ELR (cell line): ENCODE results near the gene SEMA4C.

Experiments
- DNase-seq: peaks from one replicate; pipeline ENCODE4 v3.0.0-alpha.2; 2015; ENCODE audit warnings: low read depth

SEMA4C gene

GRCh38 chr2:96819876-96820511 lies 49.9 kb downstream of the SEMA4C start:
- DNase-seq: no peak

DNA sequence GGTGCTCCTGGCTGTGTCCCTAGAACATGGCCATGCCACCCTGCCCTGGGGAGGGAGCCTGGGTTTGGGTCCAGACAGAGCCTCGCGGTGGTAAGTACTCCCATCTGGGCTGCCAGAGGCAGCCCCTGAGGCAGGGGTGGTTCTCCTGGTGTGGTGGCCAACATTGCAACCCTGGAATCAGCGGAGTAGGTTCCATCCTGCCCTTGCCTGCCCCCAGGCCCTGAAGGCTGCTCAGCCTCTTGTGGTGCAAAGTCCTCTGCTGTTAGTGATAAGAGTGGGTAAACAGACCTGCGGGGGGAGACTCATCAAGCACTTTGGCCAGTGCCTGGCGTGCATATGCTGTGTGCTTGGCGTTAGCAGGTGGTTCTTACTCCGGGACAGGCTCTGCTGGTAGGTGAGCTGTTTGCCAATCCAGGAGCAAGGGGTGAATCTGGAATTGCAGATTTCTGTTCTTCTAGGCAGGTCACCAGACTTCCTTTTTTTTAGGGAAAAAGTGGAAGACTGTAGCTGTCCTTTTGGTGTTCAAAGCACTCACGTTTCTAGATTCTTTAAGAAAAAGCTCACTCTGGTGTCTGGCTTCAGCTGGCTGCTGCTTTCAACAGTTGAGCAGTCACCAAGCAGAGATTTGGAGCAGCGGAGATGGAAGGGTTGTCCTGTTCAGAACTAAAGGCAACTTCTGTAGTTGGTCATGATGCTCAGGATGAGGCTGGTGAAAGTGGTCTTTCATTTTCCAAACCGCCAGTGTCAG lies 50.6 kb downstream of the SEMA4C start:
- DNase-seq: no peak

DNA sequence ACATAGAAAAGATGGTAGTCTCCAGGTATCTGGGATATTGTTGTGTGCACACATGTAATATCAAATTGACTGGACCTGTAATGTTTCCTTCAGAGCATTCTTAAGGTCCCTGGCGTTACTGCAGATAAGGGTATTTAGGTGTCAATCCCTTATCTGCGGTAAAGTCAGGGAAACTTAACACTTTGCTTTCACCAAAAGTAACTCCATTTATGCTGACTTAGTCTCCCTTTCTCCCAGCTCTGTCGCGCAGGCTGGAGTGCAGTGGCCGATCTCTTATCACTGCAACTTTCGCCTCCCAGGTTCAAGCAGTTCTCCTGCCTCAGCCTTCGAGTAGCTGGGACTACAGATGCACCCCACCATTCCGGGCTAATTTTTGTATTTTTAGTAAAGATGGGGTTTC lies 52.0 kb downstream of the SEMA4C start:
- no peak for DNase-seq

DNA sequence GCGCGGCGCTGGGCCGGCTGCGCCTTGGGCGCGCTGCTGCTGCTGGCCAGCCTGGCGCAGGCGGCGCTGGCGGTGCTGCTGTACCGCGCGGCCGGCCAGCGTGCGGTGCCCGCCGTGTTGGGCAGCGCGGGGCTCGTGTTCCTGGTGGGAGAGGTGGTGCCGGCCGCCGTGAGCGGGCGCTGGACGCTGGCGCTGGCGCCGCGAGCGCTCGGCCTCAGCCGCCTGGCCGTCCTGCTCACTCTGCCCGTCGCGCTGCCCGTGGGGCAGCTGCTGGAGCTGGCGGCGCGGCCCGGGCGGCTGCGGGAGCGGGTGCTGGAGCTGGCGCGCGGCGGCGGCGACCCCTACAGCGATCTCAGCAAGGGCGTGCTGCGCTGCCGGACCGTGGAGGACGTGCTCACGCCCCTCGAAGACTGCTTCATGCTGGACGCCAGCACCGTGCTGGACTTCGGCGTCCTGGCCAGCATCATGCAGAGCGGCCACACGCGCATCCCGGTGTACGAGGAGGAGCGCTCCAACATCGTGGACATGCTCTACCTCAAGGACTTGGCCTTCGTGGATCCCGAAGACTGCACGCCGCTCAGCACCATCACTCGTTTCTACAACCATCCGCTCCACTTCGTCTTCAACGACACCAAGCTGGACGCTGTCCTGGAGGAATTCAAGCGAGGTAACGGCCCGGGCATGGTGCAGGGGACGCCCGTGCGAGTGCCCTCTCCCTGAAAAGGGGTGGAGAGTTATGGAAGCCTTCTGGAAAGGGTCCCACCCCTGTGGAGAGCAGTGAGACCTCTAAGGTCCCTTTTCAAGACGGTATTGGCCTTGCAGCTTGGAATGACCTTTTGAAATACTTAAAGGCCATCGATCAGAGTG lies 52.8 kb downstream of the SEMA4C start:
- peak; percentile 42 for DNase-seq

GRCh38 chr2:96816127-96816835 lies 53.6 kb downstream of the SEMA4C start, which contains the start of gene CNNM3:
Gene CNNM3, plus strand, starts transcription at chr2:96816268. Its CDS starts 10 bp downstream, at chr2:96816278.
- DNase-seq: peak; percentile 95

GRCh38 chr2:96815326-96816126 lies 54.4 kb downstream of the SEMA4C start:
- DNase-seq: peak; percentile 56

- no peak for DNase-seq
Observed at GRCh38 chr2:96813656-96814055, 56.2 kb downstream of the SEMA4C start.

GRCh38 chr2:96811917-96812316 lies 58.0 kb downstream of the SEMA4C start:
- no peak for DNase-seq

- DNase-seq: no peak
Observed at GRCh38 chr2:96810783-96811192, 59.1 kb downstream of the SEMA4C start.

DNA sequence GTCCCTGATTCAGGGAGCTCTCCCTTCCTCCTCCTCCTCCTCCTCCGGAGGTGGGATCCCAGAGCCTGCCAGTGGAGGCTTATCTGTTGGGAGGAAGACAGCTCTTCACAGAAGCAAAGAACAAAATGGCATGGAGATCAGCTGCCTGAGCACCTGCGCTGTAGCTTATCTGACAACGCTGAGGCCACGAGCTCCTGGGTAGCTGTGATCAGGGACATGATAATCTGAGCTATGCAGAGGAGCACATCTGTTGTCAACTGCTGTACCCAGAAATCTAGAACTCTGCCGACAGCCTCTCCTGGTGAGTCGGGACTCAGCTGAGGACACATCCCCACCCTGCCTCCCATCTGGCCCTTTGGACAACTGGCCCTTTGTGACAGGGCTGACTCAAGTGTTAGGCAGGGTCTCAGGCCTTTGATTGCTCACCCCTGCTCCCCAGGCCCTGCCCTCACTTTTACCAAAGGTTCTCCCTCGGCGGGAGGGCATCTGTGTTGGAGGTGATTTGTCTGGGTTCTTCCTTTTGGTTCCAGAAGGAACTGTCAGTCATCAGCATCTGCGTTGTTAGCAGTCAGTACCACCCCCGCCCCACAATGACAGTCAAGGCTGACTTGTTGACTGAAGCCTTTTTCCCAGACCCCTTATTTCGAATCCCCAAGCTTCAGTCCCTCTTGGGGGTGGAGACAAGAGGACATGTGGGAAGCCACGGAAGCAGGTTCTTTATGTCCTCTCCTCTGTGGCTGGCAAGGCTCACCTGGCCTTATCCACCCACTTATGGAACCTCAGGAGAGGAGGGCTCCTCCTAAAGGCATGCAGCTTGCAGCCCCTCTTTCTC lies 59.7 kb downstream of the SEMA4C start:
- DNase-seq: no peak
